ENCODE data around the gene GNG7. TPM values are rescaled to one million over a fixed set of nuclear protein-coding genes. Genes with fewer than 3 reads are reported as not detected.
"Not testable (repeated sequence)": the region's sequence is repeated elsewhere in the genome, so short reads cannot be mapped to it uniquely, and the experiment has no call there.

GNG7 gene
- total and polyA plus RNA-seq, 7 donors: 1.2 to 8.0 (median 2.6) TPM

- H3K4me1 ChIP-seq: peaks cover 0 to 4% (median 0%) of the 10 kb centered on the region in 4 donors
Measured at GRCh38 chr19:2511991-2512390, 190.5 kb downstream of the GNG7 start.

GRCh38 chr19:2511570-2511969 is 190.9 kb downstream of the GNG7 start:
- intact Hi-C loops (cut with DNase I): no loop called here
- H3K36me3 ChIP-seq: no peaks in the 10 kb centered on the region
- 68 to 81% methylated on average over 22 of the region's 22 CpGs for WGBS, 2 donors
- no peak overlapping the region for H3K27ac ChIP-seq
- TF ChIP-seq EP300 (IDR thresholded peaks at IDR 0.05): no peak
- H3K27me3 ChIP-seq: peaks cover 0 to 5% (median 0%) of the 10 kb centered on the region in 3 donors
- peaks cover 0 to 7% (median 0%) of the 10 kb centered on the region in 4 donors for H3K4me1 ChIP-seq
- DNase-seq: no peak
- H3K4me3 ChIP-seq: no peak overlapping the region
- H3K9me3 ChIP-seq: no peaks in the 10 kb centered on the region

More at GRCh38 chr19:2511991-2512390, 190.5 kb downstream of the GNG7 start:
- Histone ChIP-seq H3K27me3 (peaks cover 0 to 2% (median 0%) of the 10 kb centered on the region in 3 donors), H3K4me3 (no peak overlapping the region), H3K36me3 (no peaks in the 10 kb centered on the region), H3K27ac (no peak overlapping the region), H3K9me3 (no peaks in the 10 kb centered on the region)
- no peak for DNase-seq
- no peak for TF ChIP-seq POLR2AphosphoS5 (IDR thresholded peaks at IDR 0.05)
- no peak for TF ChIP-seq EP300 (IDR thresholded peaks at IDR 0.05)
- TF ChIP-seq CTCF (IDR thresholded peaks at IDR 0.05): no peak
- no peak for TF ChIP-seq POLR2A (IDR thresholded peaks at IDR 0.05)
- intact Hi-C loops (cut with DNase I): no loop called here
- WGBS, 2 donors: 76 to 84% methylated on average over 21 of the region's 21 CpGs

GRCh38 chr19:2509096-2509495 is 193.4 kb downstream of the GNG7 start:
- H3K4me1 ChIP-seq: peaks cover 0 to 7% (median 0%) of the 10 kb centered on the region in 4 donors
- no peaks in the 10 kb centered on the region for H3K9me3 ChIP-seq
- no peaks in the 10 kb centered on the region for H3K36me3 ChIP-seq
- no peak for DNase-seq
- peaks cover 0 to 5% (median 0%) of the 10 kb centered on the region in 3 donors for H3K27me3 ChIP-seq
- H3K27ac ChIP-seq: no peak overlapping the region
- 94 to 96% methylated on average over 8 of the region's 8 CpGs for WGBS, 2 donors
- TF ChIP-seq CTCF (IDR thresholded peaks at IDR 0.05) (no peak), POLR2AphosphoS5 (IDR thresholded peaks at IDR 0.05) (no peak), EP300 (IDR thresholded peaks at IDR 0.05) (no peak), POLR2A (IDR thresholded peaks at IDR 0.05) (no peak)
- H3K4me3 ChIP-seq: no peak overlapping the region
- intact Hi-C loops (cut with DNase I): no loop called here

- Histone ChIP-seq H3K9me3 (no peaks in the 10 kb centered on the region), H3K27me3 (peaks cover 0 to 5% (median 0%) of the 10 kb centered on the region in 3 donors), H3K36me3 (no peaks in the 10 kb centered on the region), H3K4me1 (peaks cover 0 to 7% (median 0%) of the 10 kb centered on the region in 4 donors), H3K27ac (no peak overlapping the region), H3K4me3 (no peak overlapping the region)
- DNase-seq: no peak
- intact Hi-C loops (cut with DNase I): no loop called here
- no peak for TF ChIP-seq CTCF (IDR thresholded peaks at IDR 0.05)
- TF ChIP-seq POLR2A (IDR thresholded peaks at IDR 0.05): no peak
- peak in 1 of 4 donors; percentile 40 for TF ChIP-seq POLR2AphosphoS5 (IDR thresholded peaks at IDR 0.05)
- WGBS, 2 donors: 3 to 20% methylated on average over 12 of the region's 12 CpGs
Measured at GRCh38 chr19:2507109-2507508, 195.4 kb downstream of the GNG7 start.

- H3K36me3 ChIP-seq; DNase-seq; H3K4me3 ChIP-seq; intact Hi-C loops (cut with DNase I); H3K9me3 ChIP-seq; H3K27me3 ChIP-seq; H3K4me1 ChIP-seq; H3K27ac ChIP-seq: not testable (repeated sequence)
- 33 to 69% methylated on average over 8 of the region's 8 CpGs for WGBS, 2 donors
Measured at GRCh38 chr19:2506656-2507055, 195.8 kb downstream of the GNG7 start.

- Histone ChIP-seq H3K9me3 (no peaks in the 10 kb centered on the region), H3K27me3 (peaks cover 0 to 9% (median 0%) of the 10 kb centered on the region in 3 donors), H3K4me1 (peaks cover 0 to 10% (median 0%) of the 10 kb centered on the region in 4 donors), H3K4me3 (no peak overlapping the region), H3K36me3 (no peaks in the 10 kb centered on the region), H3K27ac (no peak overlapping the region)
- no peak for TF ChIP-seq EP300 (IDR thresholded peaks at IDR 0.05)
- TF ChIP-seq POLR2AphosphoS5 (IDR thresholded peaks at IDR 0.05): no peak
- TF ChIP-seq CTCF (IDR thresholded peaks at IDR 0.05): no peak
- no peak for TF ChIP-seq POLR2A (IDR thresholded peaks at IDR 0.05)
- no peak for DNase-seq
- intact Hi-C loops (cut with DNase I): no loop called here
- WGBS, 2 donors: 48 to 53% methylated on average over 21 of the region's 21 CpGs
Measured at GRCh38 chr19:2503521-2504109, 198.9 kb downstream of the GNG7 start.
